Measurements from ENCODE around the gene EML4.

EML4 gene

GRCh38 chr2:42317486-42317885 is 148.3 kb downstream of the EML4 start:
- TF ChIP-seq, protein P1, sequence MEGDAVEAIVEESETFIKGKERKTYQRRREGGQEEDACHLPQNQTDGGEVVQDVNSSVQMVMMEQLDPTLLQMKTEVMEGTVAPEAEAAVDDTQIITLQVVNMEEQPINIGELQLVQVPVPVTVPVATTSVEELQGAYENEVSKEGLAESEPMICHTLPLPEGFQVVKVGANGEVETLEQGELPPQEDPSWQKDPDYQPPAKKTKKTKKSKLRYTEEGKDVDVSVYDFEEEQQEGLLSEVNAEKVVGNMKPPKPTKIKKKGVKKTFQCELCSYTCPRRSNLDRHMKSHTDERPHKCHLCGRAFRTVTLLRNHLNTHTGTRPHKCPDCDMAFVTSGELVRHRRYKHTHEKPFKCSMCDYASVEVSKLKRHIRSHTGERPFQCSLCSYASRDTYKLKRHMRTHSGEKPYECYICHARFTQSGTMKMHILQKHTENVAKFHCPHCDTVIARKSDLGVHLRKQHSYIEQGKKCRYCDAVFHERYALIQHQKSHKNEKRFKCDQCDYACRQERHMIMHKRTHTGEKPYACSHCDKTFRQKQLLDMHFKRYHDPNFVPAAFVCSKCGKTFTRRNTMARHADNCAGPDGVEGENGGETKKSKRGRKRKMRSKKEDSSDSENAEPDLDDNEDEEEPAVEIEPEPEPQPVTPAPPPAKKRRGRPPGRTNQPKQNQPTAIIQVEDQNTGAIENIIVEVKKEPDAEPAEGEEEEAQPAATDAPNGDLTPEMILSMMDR (IDR thresholded peaks at IDR 0.05; ENCODE audit: borderline replicate concordance, extremely low read depth, low read length, poor library complexity, severe bottlenecking) = no peak
- no peak for TF ChIP-seq EZH2 (IDR thresholded peaks at IDR 0.05; ENCODE audit: borderline replicate concordance, low read depth, low read length, severe bottlenecking)
- Histone ChIP-seq H3K4me1 (ENCODE audit: insufficient read depth, low read length) (no peaks in the 10 kb centered on the region), H3K4me2 (ENCODE audit: insufficient read depth, low read length) (no peak overlapping the region), H3K36me3 (ENCODE audit: insufficient read depth, low read length) (peaks cover 44% of the 10 kb centered on the region; the same call in 1 of the 2 replicates), H3K4me3 (ENCODE audit: low read depth in 1 of 2, low read length in 2 of 2) (no peak overlapping the region), H3K79me2 (ENCODE audit: insufficient read depth, low read length) (no peaks in the 10 kb centered on the region), H3K9ac (ENCODE audit: low read depth, low read length) (no peak overlapping the region), H4K20me1 (ENCODE audit: insufficient read depth, low read length) (no peaks in the 10 kb centered on the region), H2AFZ (ENCODE audit: low read depth, low read length) (no peak overlapping the region), H3K27ac (ENCODE audit: low read length) (no peak overlapping the region), H3K27me3 (ENCODE audit: insufficient read depth, low read length, poor library complexity) (no peaks in the 10 kb centered on the region), H3K9me3 (ENCODE audit: insufficient read depth, low read length, severe bottlenecking) (no peaks in the 10 kb centered on the region)
- ATAC-seq (ENCODE audit: insufficient read depth, low read depth) (no peak), DNase-seq (no peak)

DNA sequence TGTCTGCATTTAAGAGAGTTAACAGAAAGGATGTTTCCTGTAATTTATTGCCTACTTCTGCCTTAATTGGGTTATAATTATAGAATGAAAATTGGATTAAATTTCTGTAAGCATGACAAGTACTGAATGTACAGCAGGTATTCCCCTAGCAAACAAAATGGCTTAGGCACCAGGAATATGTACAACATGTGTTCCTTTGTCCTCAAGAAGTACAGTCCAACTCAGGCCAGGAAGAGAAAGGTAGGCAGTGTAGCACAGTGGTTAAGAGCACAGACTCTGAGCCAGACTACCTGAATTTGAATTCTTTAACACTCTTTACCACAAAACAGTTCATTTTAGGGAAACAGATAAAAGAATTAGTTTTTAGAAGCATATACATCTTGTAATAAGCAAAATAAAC is 148.8 kb downstream of the EML4 start:
- TF ChIP-seq, protein P1 (IDR thresholded peaks at IDR 0.05; ENCODE audit: borderline replicate concordance, extremely low read depth, low read length, poor library complexity, severe bottlenecking) = no peak
- TF ChIP-seq EZH2 (IDR thresholded peaks at IDR 0.05; ENCODE audit: borderline replicate concordance, low read depth, low read length, severe bottlenecking) = no peak
- H3K36me3 ChIP-seq (ENCODE audit: insufficient read depth, low read length) = peaks cover 44% of the 10 kb centered on the region; the same call in 1 of the 2 replicates
- H3K4me3 ChIP-seq (ENCODE audit: low read depth in 1 of 2, low read length in 2 of 2) = no peak overlapping the region
- H3K27me3 ChIP-seq (ENCODE audit: insufficient read depth, low read length, poor library complexity) = no peaks in the 10 kb centered on the region
- no peak for ATAC-seq (ENCODE audit: insufficient read depth, low read depth)
- no peaks in the 10 kb centered on the region for H3K79me2 ChIP-seq (ENCODE audit: insufficient read depth, low read length)
- no peaks in the 10 kb centered on the region for H4K20me1 ChIP-seq (ENCODE audit: insufficient read depth, low read length)
- H3K9ac ChIP-seq (ENCODE audit: low read depth, low read length) = no peak overlapping the region
- no peak overlapping the region for H3K4me2 ChIP-seq (ENCODE audit: insufficient read depth, low read length)
- DNase-seq = no peak
- H2AFZ ChIP-seq (ENCODE audit: low read depth, low read length) = no peak overlapping the region
- H3K4me1 ChIP-seq (ENCODE audit: insufficient read depth, low read length) = no peaks in the 10 kb centered on the region
- no peaks in the 10 kb centered on the region for H3K9me3 ChIP-seq (ENCODE audit: insufficient read depth, low read length, severe bottlenecking)
- no peak overlapping the region for H3K27ac ChIP-seq (ENCODE audit: low read length)

- no peaks in the 10 kb centered on the region for H4K20me1 ChIP-seq (ENCODE audit: insufficient read depth, low read length)
- H3K9ac ChIP-seq (ENCODE audit: low read depth, low read length) = no peak overlapping the region
- no peak overlapping the region for H3K4me2 ChIP-seq (ENCODE audit: insufficient read depth, low read length)
- no peaks in the 10 kb centered on the region for H3K27me3 ChIP-seq (ENCODE audit: insufficient read depth, low read length, poor library complexity)
- H3K36me3 ChIP-seq (ENCODE audit: insufficient read depth, low read length) = peaks cover 44% of the 10 kb centered on the region; the same call in 1 of the 2 replicates
- no peak overlapping the region for H2AFZ ChIP-seq (ENCODE audit: low read depth, low read length)
- no peak for TF ChIP-seq EZH2 (IDR thresholded peaks at IDR 0.05; ENCODE audit: borderline replicate concordance, low read depth, low read length, severe bottlenecking)
- TF ChIP-seq, protein P1 (IDR thresholded peaks at IDR 0.05; ENCODE audit: borderline replicate concordance, extremely low read depth, low read length, poor library complexity, severe bottlenecking) = no peak
- DNase-seq (no peak), ATAC-seq (ENCODE audit: insufficient read depth, low read depth) (no peak)
- no peaks in the 10 kb centered on the region for H3K4me1 ChIP-seq (ENCODE audit: insufficient read depth, low read length)
- no peak overlapping the region for H3K27ac ChIP-seq (ENCODE audit: low read length)
- no peaks in the 10 kb centered on the region for H3K79me2 ChIP-seq (ENCODE audit: insufficient read depth, low read length)
- H3K9me3 ChIP-seq (ENCODE audit: insufficient read depth, low read length, severe bottlenecking) = no peaks in the 10 kb centered on the region
- no peak overlapping the region for H3K4me3 ChIP-seq (ENCODE audit: low read depth in 1 of 2, low read length in 2 of 2)
These were observed 150.1 kb downstream of the EML4 start for GRCh38 chr2:42319265-42319664.
